Keratinocyte (primary cell): ENCODE measurements around the gene ZNF30. TPM values are rescaled to one million over a fixed set of nuclear protein-coding genes. Genes with fewer than 3 reads are reported as not detected.

ENCODE experiments used
- DNase-seq: peaks from one replicate; pipeline ENCODE4 v3.0.0-alpha.2; 2011; ENCODE audit warnings: low read depth, missing footprints, low spot score
- FAIRE-seq: peaks from 2 replicates; lab custom pipeline; 2011; peaks lifted over from hg19 to GRCh38; lab: Jason Lieb, UNC
- H2AFZ ChIP-seq: 2 replicates; pipeline ENCODE4 v1.6.0; 2012; ENCODE audit warnings: low read length, control low read depth, inconsistent platforms; ENCODE audit not compliant: control insufficient read depth
- H3K27ac ChIP-seq: 2 replicates; pipeline ENCODE4 v1.5.1; 2011; ENCODE audit warnings: low read length; ENCODE audit not compliant: control insufficient read depth, insufficient read depth
- H3K27me3 ChIP-seq: 3 replicates; pipeline ENCODE4 v1.6.0; 2011; ENCODE audit warnings: low read length; ENCODE audit not compliant: control insufficient read depth, insufficient read depth; ENCODE audit errors: extremely low read depth
- H3K36me3 ChIP-seq, 2 experiments: 2 replicates in 1 of 2; 3 replicates in 1 of 2; pipeline ENCODE4 v1.5.1; 2011; ENCODE audit warnings: low read length in 2 of 2, mild to moderate bottlenecking in 1 of 2; ENCODE audit not compliant: control insufficient read depth in 2 of 2, insufficient read depth in 2 of 2; ENCODE audit errors: extremely low read depth in 1 of 2
- H3K4me1 ChIP-seq: 3 replicates; pipeline ENCODE4 v1.5.1; 2011; ENCODE audit warnings: low read length; ENCODE audit not compliant: control insufficient read depth, insufficient read depth; ENCODE audit errors: extremely low read depth
- H3K4me2 ChIP-seq: 3 replicates; pipeline ENCODE4 v1.6.0; 2011; ENCODE audit warnings: low read depth, low read length; ENCODE audit not compliant: control insufficient read depth, insufficient read depth; ENCODE audit errors: extremely low read depth
- H3K4me3 ChIP-seq, 3 experiments: fragments of 200-600 bp in 1 of 3; sonication (generic) in 1 of 3; 2 replicates in 2 of 3; 3 replicates in 1 of 3; pipeline ENCODE4 v1.5.1; 2011 to 2016; ENCODE audit warnings: low read length in 3 of 3, mild to moderate bottlenecking in 3 of 3, control low read depth in 2 of 3, inconsistent platforms in 1 of 3, low read depth in 1 of 3, mixed read lengths in 1 of 3, mixed run types in 1 of 3, moderate library complexity in 1 of 3; ENCODE audit not compliant: control insufficient read depth in 2 of 3, insufficient read depth in 2 of 3; ENCODE audit errors: extremely low read depth in 1 of 3
- H3K79me2 ChIP-seq: 2 replicates; pipeline ENCODE4 v1.6.0; 2012; ENCODE audit warnings: low read length; ENCODE audit not compliant: control insufficient read depth, insufficient read depth
- H3K9ac ChIP-seq: 3 replicates; pipeline ENCODE4 v1.6.0; 2011; ENCODE audit warnings: low read length; ENCODE audit not compliant: control insufficient read depth, insufficient read depth; ENCODE audit errors: extremely low read depth
- H3K9me1 ChIP-seq: 3 replicates; pipeline ENCODE4 v1.6.0; 2011; ENCODE audit warnings: low read length; ENCODE audit not compliant: control insufficient read depth, insufficient read depth; ENCODE audit errors: extremely low read depth
- H3K9me3 ChIP-seq: 2 replicates; pipeline ENCODE4 v1.5.1; 2012; ENCODE audit warnings: low read depth, low read length; ENCODE audit not compliant: control insufficient read depth
- H4K20me1 ChIP-seq: 3 replicates; pipeline ENCODE4 v1.6.0; 2011; ENCODE audit warnings: low read length; ENCODE audit not compliant: control insufficient read depth, insufficient read depth; ENCODE audit errors: extremely low read depth
- EZH2 ChIP-seq: IDR thresholded peaks from one replicate; pipeline ENCODE4 v1.6.1; 2012; ENCODE audit warnings: inconsistent platforms, mild to moderate bottlenecking, low read length, moderate library complexity
- dilution Hi-C: fragments of 300-500 bp; cut with MboI; formaldehyde crosslinking; loops from one replicate; pipeline ENCODE4 v1.7.0; 2020; ENCODE audit warnings: low sequenced_read_pairs; ENCODE audit not compliant: extremely low pct_ligation_motif_present
- polyA minus RNA-seq, 3 experiments: library from RNA; depleted of rRNA, polyadenylated mRNA; stranded (reverse); fragments of >200 nt; gene quantifications; 1 replicate in 1 of 3; 2 replicates in 1 of 3; 3 replicates in 1 of 3; pipeline ENCODE4 v1.2.3, GENCODE V29; 2011
- polyA plus RNA-seq, 5 experiments: library from polyadenylated mRNA; depleted of rRNA in 3 of 5; stranded (reverse) in 3 of 5; stranded (forward) in 1 of 5; unstranded in 1 of 5; fragments of >200 nt; gene quantifications; 1 replicate in 1 of 5; 2 replicates in 3 of 5; 3 replicates in 1 of 5; pipeline versions ENCODE4 v1.2.1 to v1.2.3, GENCODE V29; 2011 to 2012; ENCODE audit warnings: missing spikeins in 2 of 5, low read depth in 1 of 5, low replicate concordance in 1 of 5
- TF ChIP-seq, protein P1 (sequence below), 3 experiments: IDR thresholded peaks in 1 of 3; conservative IDR thresholded peaks in 1 of 3; optimal IDR thresholded peaks in 1 of 3; 2 replicates in 2 of 3; 3 replicates in 1 of 3; pipeline versions ENCODE3 to v1.5.1; 2011; ENCODE audit warnings: low read length in 3 of 3, mild to moderate bottlenecking in 3 of 3, moderate library complexity in 2 of 3, control low read depth in 1 of 3, inconsistent platforms in 1 of 3; ENCODE audit not compliant: insufficient read depth in 2 of 3; ENCODE audit errors: extremely low read depth in 1 of 3

The ZNF30 gene
- 2.8 to 4.6 TPM (median 4.1 TPM) in 3 replicates for polyA plus RNA-seq
- 1.2 TPM for polyA plus RNA-seq (2011; ENCODE audit: low read depth)
- polyA plus RNA-seq (2011; cell fraction: cytosol; rRNA removed) = 1.8 and 3.2 TPM in 2 replicates
- 5.0 and 5.9 TPM in 2 replicates for polyA plus RNA-seq (2011; cell fraction: nucleus; rRNA removed)
- polyA plus RNA-seq (2012; ENCODE audit: low replicate concordance) = 2.3 and 2.7 TPM in 2 replicates
- 1.1 to 4.4 TPM (median 2.9 TPM) in 3 replicates for polyA minus RNA-seq
- polyA minus RNA-seq (2011; cell fraction: cytosol; rRNA and poly(A)+ RNA removed) = 1.7 TPM
- 3.3 and 4.3 TPM in 2 replicates for polyA minus RNA-seq (2011; cell fraction: nucleus; rRNA and poly(A)+ RNA removed)

DNA sequence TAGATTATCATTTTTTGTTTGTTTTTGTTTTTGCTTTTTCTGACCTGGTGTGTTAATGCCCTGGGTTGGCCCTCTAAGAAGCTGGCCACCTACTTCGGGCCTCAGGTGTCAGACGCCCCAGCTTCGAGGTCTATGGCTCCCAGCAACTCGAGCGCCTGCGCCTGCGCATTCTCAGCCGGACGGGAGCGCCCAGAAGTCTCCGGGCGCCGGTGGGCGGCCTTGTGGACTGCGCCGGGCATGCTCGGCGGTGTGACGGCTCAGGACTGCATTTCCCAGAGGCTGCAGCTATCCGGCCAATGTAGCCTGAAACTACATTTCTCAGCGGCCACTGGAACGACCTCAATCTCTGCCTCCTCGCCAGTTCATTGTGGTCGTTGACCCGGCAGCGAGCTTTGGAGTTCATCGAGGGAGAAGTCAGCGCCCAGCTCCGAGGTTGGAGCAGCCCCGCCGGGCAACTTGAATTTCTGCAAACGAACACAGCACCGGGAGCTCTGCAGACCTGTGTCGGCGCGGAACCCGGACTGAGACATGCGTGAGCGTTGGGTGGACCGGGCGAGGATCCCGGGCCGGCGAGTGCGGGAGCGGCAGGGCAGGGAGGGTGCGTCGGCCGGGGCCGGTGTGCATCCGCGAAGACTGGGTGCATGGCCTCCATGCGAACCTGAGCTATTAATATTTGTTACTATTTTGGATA, at the start of gene ZNF30:
Gene ZNF30 (plus strand): TSS at position 219 of the 691 bp plus-strand sequence. CDS start 3,045 bp downstream, outside the sequence.
- peak within 1 kb of the TSS; percentile 79 for H3K9ac ChIP-seq
- peak within 1 kb of the TSS; percentile 49 for H3K27ac ChIP-seq
- peaks cover 0 to 2% of the 10 kb centered on the region in 2 experiments for H3K36me3 ChIP-seq
- no peaks in the 10 kb centered on the region for H4K20me1 ChIP-seq
- peaks cover 4% of the 10 kb centered on the region for H3K4me1 ChIP-seq
- peaks cover 7% of the 10 kb centered on the region for H3K79me2 ChIP-seq
- TF ChIP-seq, protein P1, sequence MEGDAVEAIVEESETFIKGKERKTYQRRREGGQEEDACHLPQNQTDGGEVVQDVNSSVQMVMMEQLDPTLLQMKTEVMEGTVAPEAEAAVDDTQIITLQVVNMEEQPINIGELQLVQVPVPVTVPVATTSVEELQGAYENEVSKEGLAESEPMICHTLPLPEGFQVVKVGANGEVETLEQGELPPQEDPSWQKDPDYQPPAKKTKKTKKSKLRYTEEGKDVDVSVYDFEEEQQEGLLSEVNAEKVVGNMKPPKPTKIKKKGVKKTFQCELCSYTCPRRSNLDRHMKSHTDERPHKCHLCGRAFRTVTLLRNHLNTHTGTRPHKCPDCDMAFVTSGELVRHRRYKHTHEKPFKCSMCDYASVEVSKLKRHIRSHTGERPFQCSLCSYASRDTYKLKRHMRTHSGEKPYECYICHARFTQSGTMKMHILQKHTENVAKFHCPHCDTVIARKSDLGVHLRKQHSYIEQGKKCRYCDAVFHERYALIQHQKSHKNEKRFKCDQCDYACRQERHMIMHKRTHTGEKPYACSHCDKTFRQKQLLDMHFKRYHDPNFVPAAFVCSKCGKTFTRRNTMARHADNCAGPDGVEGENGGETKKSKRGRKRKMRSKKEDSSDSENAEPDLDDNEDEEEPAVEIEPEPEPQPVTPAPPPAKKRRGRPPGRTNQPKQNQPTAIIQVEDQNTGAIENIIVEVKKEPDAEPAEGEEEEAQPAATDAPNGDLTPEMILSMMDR (optimal IDR thresholded peaks at IDR 0.05 in 1 of 3, IDR thresholded peaks at IDR 0.05 in 1 of 3, conservative IDR thresholded peaks at IDR 0.05 in 1 of 3; ENCODE audit: extremely low read depth in 1 of 3, insufficient read depth in 2 of 3, low read length in 3 of 3) = no peak
- TF ChIP-seq EZH2 = no peak
- H2AFZ ChIP-seq = peak within 1 kb of the TSS; percentile 99
- peak; percentile 26 for FAIRE-seq
- peak within 1 kb of the TSS; percentile 51 to 98 (median 81) for H3K4me3 ChIP-seq
- H3K9me1 ChIP-seq = no peaks in the 10 kb centered on the region
- H3K27me3 ChIP-seq = no peaks in the 10 kb centered on the region
- dilution Hi-C loops = no loop called here
- H3K9me3 ChIP-seq = no peaks in the 10 kb centered on the region
- no peak for DNase-seq
- peak within 1 kb of the TSS; percentile 92 for H3K4me2 ChIP-seq

DNA sequence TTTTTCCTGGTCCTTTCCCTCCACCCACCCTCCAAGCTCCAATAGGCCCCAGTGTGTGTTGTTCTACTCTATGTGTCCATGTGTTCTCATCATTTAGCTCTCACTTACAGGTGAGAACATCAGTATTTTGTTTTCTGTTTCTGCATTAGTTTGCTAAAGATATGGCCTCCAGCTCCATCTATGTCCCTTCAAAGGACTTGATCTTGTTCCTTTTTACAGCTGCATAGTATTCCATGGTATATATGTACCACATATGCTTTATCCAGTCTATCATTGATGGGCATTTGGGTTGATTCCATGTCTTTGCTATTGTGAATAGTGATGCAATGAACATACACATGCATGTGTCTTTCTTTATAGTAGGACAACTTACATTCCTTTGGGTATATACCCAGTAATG, 47.1 kb upstream of the ZNF30 start:
- no peaks in the 10 kb centered on the region for H3K27me3 ChIP-seq
- no peaks in the 10 kb centered on the region for H3K4me1 ChIP-seq
- H3K36me3 ChIP-seq = no peaks in the 10 kb centered on the region
- no peak overlapping the region for H3K4me3 ChIP-seq
- no peaks in the 10 kb centered on the region for H3K9me1 ChIP-seq
- dilution Hi-C loops = no loop called here
- no peak overlapping the region for H2AFZ ChIP-seq
- no peak overlapping the region for H3K9ac ChIP-seq
- no peak for TF ChIP-seq EZH2
- TF ChIP-seq, protein P1 (optimal IDR thresholded peaks at IDR 0.05 in 1 of 3, IDR thresholded peaks at IDR 0.05 in 1 of 3, conservative IDR thresholded peaks at IDR 0.05 in 1 of 3; ENCODE audit: extremely low read depth in 1 of 3, insufficient read depth in 2 of 3, low read length in 3 of 3) = no peak
- no peaks in the 10 kb centered on the region for H3K79me2 ChIP-seq
- DNase-seq (no peak), FAIRE-seq (no peak)
- no peaks in the 10 kb centered on the region for H4K20me1 ChIP-seq
- H3K27ac ChIP-seq = no peak overlapping the region
- no peaks in the 10 kb centered on the region for H3K9me3 ChIP-seq
- H3K4me2 ChIP-seq = no peak overlapping the region
